Right renal pelvis (tissue), 4 donors: Measurements from ENCODE around the gene EIF5. TPM values are rescaled to one million over a fixed set of nuclear protein-coding genes. Genes with fewer than 3 reads are reported as not detected.
A peak's percentile ranks its signal among the peaks of the same experiment; 100 is the strongest.

Source experiments
- DNase-seq, 4 donors: peaks; one replicate each; pipeline ENCODE4 v3.0.0-alpha.2; 2013; ENCODE audit warnings: low read depth in 4 of 4, low spot score in 3 of 4, missing footprints in 1 of 4
- polyA plus RNA-seq, 4 donors: library from polyadenylated mRNA; unstranded; fragments of 120-200 nt; gene quantifications; one replicate each; pipeline ENCODE4 v1.2.1, GENCODE V29; 2013; ENCODE audit not compliant: insufficient read length in 4 of 4

The EIF5 gene
- polyA plus RNA-seq, result 100 to 1,000 TPM; 228 to 242 (median 233) TPM

DNA sequence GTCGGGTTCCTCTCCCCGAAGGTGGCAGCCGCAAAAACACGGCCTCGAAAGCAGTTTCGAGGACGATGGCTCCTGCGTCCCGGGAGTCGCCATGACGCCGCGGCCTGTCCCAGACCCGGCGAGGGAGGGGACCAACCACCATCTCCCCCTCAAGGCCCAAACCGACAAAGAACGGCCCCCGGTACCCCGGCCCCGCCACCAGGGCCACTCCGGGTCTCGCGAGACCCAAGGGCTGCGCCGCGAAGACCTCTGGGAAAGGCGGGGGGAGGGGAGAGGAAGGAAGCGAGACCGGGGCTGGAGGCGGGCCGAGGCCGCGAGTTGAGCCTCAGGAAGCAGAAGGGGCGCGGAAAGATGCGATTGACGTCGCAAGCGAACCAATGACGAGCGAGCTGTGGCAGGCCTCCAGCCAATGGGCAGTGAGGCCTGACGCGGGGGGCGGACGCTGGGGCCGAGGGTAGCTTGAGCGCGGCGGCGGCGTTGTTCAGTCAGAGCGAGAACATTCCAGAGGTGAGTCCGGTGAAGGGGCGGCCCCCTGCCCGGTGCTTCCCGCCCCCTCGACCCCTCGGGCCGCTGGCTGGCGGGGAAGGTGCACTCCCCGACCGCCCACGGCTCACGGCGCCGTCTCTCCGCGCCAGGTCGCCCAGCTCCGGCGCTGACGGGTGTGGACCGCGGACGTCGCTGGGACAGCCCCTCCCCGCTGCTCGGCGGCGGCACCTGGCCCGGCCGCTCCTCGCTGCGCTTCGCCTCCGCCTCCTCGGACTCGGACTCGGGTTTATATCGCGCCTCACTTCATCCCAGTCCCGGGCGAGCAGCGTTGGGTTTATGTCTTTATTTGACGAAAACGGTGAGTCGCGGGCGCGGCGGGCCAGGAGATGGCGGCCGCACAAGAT, at the start of gene EIF5:
EIF5 (plus strand) TSS at position 484 of the 890 bp plus-strand sequence. CDS start 1,624 bp downstream, outside the sequence.
- DNase-seq, result peak; percentile 98 to 100 (median 98)

DNA sequence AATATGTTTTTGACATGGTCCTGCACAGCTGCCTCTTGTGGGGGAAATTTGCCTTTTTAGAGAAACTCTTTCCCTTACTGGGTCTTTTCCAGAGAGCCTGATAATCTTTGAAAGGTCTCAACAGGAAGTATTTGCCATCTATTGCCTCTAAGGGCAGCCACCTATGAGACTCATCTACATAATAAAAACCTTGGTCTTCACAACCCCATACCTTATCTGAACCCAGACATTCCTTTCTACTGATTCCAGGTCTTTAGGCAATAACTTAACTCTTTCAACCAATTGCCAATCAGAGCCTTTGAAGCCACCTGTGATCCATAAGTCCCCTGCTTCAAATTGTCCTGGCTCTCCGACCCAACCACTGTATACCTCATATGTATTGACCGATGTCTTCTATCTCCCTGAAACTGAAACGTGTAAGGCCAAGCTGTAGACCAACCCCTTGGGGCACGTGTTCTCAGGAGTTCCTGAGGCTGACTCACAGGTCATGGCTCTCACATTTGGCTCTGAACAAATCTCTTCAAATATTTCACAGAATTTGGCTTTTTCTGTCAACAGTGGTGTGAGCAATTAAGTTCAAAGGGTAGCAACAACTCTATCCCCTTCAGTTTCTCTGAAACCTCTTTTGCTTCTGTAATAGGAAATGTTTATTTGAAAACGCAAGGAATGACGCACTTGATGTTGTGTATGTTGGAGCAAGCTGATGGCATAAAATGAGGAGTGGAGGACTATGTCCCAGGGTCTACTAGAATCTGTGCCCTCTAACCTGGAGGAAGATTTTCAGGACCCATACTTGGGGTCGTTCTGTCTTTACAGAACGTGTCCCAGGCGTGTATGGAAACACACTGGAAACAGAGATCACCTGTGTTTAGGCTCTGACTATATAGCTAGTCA, 49.2 kb upstream of the EIF5 start:
- DNase-seq, result no peak

DNA sequence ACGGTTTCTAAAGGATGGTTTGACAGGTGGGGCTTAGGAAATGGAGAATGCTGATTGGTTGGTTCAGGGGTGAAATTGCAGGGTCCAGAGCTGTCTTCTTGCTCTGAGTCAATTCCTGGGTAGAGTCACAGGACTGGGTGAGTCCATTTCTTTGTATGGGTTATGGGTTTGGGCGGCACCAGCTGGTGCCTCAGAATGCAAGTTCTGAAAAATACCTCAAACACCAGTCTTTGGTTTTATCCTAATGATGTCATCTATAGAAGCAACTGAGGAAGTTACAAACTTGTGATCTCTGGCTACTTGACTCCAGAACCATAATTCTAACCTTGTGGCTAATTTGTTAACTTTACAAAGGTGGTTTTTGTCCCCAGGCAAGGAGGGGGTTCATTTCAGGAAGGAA, 47.6 kb upstream of the EIF5 start:
- no peak for DNase-seq

GRCh38 chr14:103286968-103287850, 46.8 kb upstream of the EIF5 start:
- no peak for DNase-seq

- DNase-seq, result no peak
These were observed 45.8 kb upstream of the EIF5 start for GRCh38 chr14:103288076-103288766.

DNA sequence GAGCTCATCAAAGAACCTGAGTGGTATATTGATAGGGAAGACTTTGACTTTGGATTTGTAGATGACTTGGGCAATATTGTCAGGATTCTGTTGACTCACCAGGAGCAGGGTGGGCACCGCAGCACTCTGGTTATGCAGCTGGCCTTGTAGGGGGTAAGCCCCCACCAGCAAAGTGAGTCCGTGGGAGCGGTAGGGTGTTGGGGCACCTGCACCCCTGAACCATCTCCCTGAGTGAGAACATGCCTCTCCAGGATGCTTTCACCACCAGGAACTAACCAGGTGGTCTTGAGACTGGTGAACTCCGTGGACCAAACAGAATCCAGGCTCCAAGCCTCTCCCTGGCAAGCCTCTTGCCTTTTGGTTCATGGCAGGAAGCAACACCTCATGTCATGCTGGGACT, 44.0 kb upstream of the EIF5 start:
- DNase-seq, result no peak

DNA sequence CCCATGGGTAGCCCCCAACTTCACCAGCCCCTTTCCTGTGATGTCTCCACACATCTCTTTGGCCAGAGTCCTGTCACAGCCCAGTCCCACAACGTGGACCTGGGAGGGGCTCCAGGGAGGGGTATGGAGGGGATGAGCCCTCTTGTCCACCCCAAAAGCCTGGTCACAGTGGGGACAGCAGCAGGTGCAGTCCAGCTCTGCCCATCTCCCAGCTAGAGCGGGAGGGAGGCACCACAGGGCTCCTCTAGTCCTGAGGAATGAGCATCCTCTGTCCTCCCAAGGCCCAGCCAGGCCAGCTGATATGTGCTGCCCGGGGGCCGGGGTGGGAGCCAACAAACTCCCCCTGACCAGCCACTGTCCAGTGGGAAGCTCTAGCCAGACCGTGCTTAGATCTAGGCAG, 43.5 kb upstream of the EIF5 start:
- DNase-seq, result no peak

DNA sequence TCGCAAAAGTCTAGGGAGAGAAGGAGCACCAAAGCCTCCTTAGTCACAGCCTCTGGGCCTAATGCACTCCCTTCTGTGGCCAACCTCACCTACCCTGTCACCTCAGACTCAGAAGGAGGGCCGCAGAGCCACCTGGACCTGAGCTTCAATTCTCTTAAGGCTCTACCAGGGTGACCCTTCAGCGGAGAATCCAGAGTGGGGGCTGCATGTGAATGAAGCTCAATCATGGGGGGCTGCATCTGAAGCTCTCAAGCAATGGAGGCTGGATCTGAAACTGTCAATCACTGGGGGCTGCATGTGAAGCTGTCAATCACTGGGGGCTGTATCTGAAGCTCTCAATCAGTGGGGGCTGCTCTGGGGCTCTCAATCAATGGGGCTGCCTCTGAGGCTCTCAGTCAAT, 43.1 kb upstream of the EIF5 start:
- no peak for DNase-seq

DNA sequence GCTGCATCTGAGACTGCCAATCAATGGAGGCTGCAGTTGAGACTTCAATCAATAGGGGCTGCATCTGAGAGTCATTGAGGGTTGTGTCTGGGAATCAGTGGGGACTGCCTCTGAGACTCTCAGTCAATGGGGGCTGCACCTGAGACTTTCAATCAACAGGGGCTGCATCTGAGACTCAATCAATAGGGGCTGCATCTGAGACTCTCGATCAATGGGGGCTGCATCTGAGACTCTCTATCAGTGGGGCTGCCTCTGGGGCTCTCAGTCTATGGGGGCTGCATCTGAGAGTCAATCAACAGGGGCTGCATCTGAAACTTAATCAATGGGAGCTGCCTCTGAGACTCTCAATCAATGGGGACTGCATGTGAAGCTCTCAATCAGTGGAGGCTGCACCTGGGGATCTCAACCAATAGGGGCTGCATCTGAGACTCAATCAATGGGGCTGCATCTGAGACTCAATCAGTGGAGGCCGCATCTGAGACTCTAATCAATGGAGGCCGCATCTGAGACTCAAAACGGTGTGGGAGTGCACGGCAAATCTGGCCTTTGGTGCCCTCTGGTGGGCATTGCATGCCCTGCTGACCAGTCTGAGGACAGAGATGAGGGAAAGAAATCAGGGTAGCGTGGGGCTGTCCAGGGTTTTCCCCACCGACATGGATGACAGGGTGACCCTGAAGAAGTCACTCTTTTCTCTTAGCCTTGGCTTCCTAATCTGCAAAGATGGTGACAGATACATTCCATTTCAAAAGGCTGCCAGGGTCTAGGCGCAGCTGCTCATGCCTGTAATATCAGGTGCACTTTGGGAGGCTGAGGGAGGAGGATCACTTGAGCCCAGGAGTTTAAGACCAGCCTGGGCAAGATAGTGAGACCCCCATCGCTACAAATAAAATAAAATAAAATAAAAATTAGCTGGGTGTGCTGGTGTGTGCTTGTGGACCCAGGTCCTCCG, 41.3 kb upstream of the EIF5 start:
- DNase-seq, result peak in 3 of 4 donors; percentile 44 to 69 (median 55)

DNA sequence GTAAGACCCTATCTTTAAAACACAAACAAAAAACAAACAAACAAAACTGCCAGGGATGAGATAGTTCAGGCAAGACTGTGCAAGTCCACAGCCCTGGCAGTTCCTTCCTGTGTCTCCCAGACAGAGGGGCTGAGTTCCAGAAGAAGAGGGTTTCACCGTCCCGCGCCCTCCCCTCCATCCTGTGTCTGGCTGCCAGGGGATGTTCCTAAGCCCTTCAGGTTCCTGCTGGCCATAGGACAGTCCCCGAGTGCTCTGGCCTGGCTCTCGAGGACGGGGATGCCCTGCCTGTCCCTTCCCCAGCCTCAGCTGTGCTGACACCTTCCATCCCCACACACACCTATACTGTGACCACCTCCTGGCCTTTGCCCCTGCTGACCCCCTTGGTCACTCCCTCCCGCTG, 40.6 kb upstream of the EIF5 start:
- DNase-seq, result no peak

- DNase-seq, result no peak
These were observed 39.9 kb upstream of the EIF5 start for GRCh38 chr14:103294091-103294490.

- DNase-seq, result no peak
These were observed 38.0 kb upstream of the EIF5 start for GRCh38 chr14:103296007-103296406.

GRCh38 chr14:103296987-103297386, 37.0 kb upstream of the EIF5 start:
- DNase-seq, result no peak

DNA sequence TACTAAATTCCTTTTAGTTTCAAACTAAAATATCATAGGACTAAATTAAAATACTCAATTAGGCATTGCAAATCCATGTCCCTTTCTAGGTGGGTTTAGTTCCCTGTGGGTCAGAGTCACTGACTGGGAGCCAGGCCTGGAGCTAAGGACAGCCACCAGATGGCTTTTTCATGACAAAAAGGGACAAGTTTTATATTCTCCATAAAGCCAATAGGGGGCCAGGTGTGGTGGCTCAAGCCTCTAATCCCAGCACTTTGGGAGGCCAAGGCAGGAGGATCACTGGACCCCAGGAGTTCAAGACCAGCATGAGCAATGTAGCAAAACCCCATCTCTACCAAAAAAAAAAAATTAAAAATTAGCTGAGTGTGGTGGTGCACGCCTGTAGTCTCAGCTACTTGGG, 35.4 kb upstream of the EIF5 start:
- no peak for DNase-seq

GRCh38 chr14:103301512-103302354, 32.3 kb upstream of the EIF5 start:
- DNase-seq, result no peak

GRCh38 chr14:103302966-103303365, 31.1 kb upstream of the EIF5 start:
- no peak for DNase-seq

DNA sequence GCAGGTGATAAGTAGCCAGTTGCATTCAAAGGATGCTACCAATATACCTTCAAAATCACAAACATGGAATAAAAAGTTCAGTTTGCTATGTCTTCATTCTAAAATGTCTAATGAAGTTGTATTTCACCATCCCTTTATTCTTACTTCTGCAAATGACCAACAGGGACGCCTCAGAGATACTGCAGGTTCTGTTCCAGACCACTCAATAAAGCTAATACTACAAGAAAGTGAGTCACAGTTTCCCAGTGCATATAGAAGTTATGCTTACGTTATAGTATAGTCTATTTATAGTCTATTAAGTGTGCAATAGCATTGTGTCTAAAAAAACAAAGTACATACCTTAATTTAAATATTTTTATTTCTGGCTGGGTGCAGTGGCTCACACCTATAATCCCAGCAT, 29.3 kb upstream of the EIF5 start:
- no peak for DNase-seq
